Activated CD4-positive, alpha-beta T cell treated with anti-CD3 and anti-CD28 coated beads, Interleukin-2, amount 10 ng/mL, durations not matched to agents 24 days and 14 days (primary cell): ENCODE data around the gene TOR1B. TPM values are rescaled to one million over a fixed set of nuclear protein-coding genes. Genes with fewer than 3 reads are reported as not detected.

Experiments used
- DNase-seq: peaks from one replicate; pipeline ENCODE4 v3.0.0; 2022
- H3K27ac Mint-ChIP-seq: one replicate; pipeline ENCODE4 v1.8.0; 2022; ENCODE audit warnings: mild to moderate bottlenecking, mixed read lengths
- H3K27me3 Mint-ChIP-seq: one replicate; pipeline ENCODE4 v1.8.0; 2022; ENCODE audit warnings: mixed read lengths
- H3K36me3 Mint-ChIP-seq: one replicate; pipeline ENCODE4 v1.8.0; 2022; ENCODE audit warnings: low read depth, mild to moderate bottlenecking, mixed read lengths
- H3K4me1 Mint-ChIP-seq: one replicate; pipeline ENCODE4 v1.8.0; 2021; ENCODE audit warnings: mixed read lengths
- H3K4me3 Mint-ChIP-seq: one replicate; pipeline ENCODE4 v1.8.0; 2022; ENCODE audit warnings: mild to moderate bottlenecking, moderate library complexity, mixed read lengths
- H3K9me3 Mint-ChIP-seq: one replicate; pipeline ENCODE4 v1.8.0; 2021; ENCODE audit warnings: mixed read lengths
- intact Hi-C: fragments of 100-400 bp; cut with micrococcal nuclease; formaldehyde crosslinking; loops from one replicate; pipeline ENCODE4 v1.15.1; 2023
- total RNA-seq: library from RNA; stranded (reverse); gene quantifications from 2 replicates; pipeline ENCODE4 v1.2.3, GENCODE V29; 2022

Gene TOR1B
- total RNA-seq, 1 donor from 2014 or later: 24.1 TPM

GRCh38 chr9:129813661-129814060 lies 10.7 kb downstream of the TOR1B start:
- H3K4me1 Mint-ChIP-seq: peaks cover 4% of the 10 kb centered on the region
- H3K4me3 Mint-ChIP-seq: no peak overlapping the region
- no peaks in the 10 kb centered on the region for H3K9me3 Mint-ChIP-seq
- peaks cover 82% of the 10 kb centered on the region for H3K36me3 Mint-ChIP-seq
- no peak for DNase-seq
- no peaks in the 10 kb centered on the region for H3K27me3 Mint-ChIP-seq
- no peak overlapping the region for H3K27ac Mint-ChIP-seq
- intact Hi-C loops: no loop called here

GRCh38 chr9:129814432-129815223 lies 11.6 kb downstream of the TOR1B start:
- Mint-ChIP-seq H3K36me3 (peaks cover 78% of the 10 kb centered on the region), H3K4me3 (no peak overlapping the region), H3K27me3 (no peaks in the 10 kb centered on the region), H3K27ac (no peak overlapping the region), H3K4me1 (peaks cover 6% of the 10 kb centered on the region), H3K9me3 (no peaks in the 10 kb centered on the region)
- intact Hi-C loops: no loop called here
- no peak for DNase-seq

- Mint-ChIP-seq H3K36me3 (peaks cover 76% of the 10 kb centered on the region), H3K27me3 (no peaks in the 10 kb centered on the region), H3K9me3 (no peaks in the 10 kb centered on the region), H3K27ac (no peak overlapping the region), H3K4me1 (peaks cover 8% of the 10 kb centered on the region), H3K4me3 (no peak overlapping the region)
- no peak for DNase-seq
- intact Hi-C loops: no loop called here
Observed at GRCh38 chr9:129815278-129815677, 12.3 kb downstream of the TOR1B start.

- no peak overlapping the region for H3K4me3 Mint-ChIP-seq
- peaks cover 70% of the 10 kb centered on the region for H3K36me3 Mint-ChIP-seq
- no peaks in the 10 kb centered on the region for H3K27me3 Mint-ChIP-seq
- H3K4me1 Mint-ChIP-seq: peaks cover 9% of the 10 kb centered on the region
- no peak overlapping the region for H3K27ac Mint-ChIP-seq
- no peaks in the 10 kb centered on the region for H3K9me3 Mint-ChIP-seq
- DNase-seq: no peak
- intact Hi-C loops: no loop called here
Observed at GRCh38 chr9:129816501-129817435, 13.8 kb downstream of the TOR1B start.

- DNase-seq: peak; percentile 77
- Mint-ChIP-seq H3K9me3 (no peaks in the 10 kb centered on the region), H3K4me1 (peaks cover 15% of the 10 kb centered on the region), H3K27me3 (no peaks in the 10 kb centered on the region), H3K27ac (peak overlapping the region; percentile 82), H3K36me3 (peaks cover 41% of the 10 kb centered on the region), H3K4me3 (peak overlapping the region; percentile 89)
- intact Hi-C loops: loop anchor here (5.0 kb wide), 1 partner anchor 64 kb away; no protein-coding TSS in a partner anchor
Observed at GRCh38 chr9:129822898-129823541, 20.0 kb downstream of the TOR1B start.

- H3K36me3 Mint-ChIP-seq: peaks cover 39% of the 10 kb centered on the region
- H3K4me1 Mint-ChIP-seq: peaks cover 15% of the 10 kb centered on the region
- DNase-seq: no peak
- peak overlapping the region; percentile 89 for H3K4me3 Mint-ChIP-seq
- H3K27ac Mint-ChIP-seq: peak overlapping the region; percentile 82
- intact Hi-C loops: loop anchor here (5.0 kb wide), 1 partner anchor 64 kb away; no protein-coding TSS in a partner anchor
- H3K9me3 Mint-ChIP-seq: no peaks in the 10 kb centered on the region
- no peaks in the 10 kb centered on the region for H3K27me3 Mint-ChIP-seq
Observed at GRCh38 chr9:129823542-129823934, 20.6 kb downstream of the TOR1B start.

GRCh38 chr9:129823935-129824601 lies 21.1 kb downstream of the TOR1B start, which contains the start of gene TOR1A:
TSS of gene TOR1A (minus strand) at chr9:129824136. CDS start at chr9:129824085, 51 bp downstream.
- Mint-ChIP-seq H3K27me3 (no peaks in the 10 kb centered on the region), H3K9me3 (no peaks in the 10 kb centered on the region), H3K36me3 (peaks cover 39% of the 10 kb centered on the region), H3K4me3 (peak within 1 kb of the TSS; percentile 89), H3K4me1 (peaks cover 14% of the 10 kb centered on the region), H3K27ac (peak within 1 kb of the TSS; percentile 82)
- peak; percentile 98 for DNase-seq
- intact Hi-C loops: loop anchor here (1.0 to 5.0 kb wide), 3 partner anchors 11 to 63 kb away; partner anchors contain the start of genes C9orf78, TOR1B and USP20

- H3K4me1 Mint-ChIP-seq: peaks cover 10% of the 10 kb centered on the region
- no peak for DNase-seq
- H3K27me3 Mint-ChIP-seq: no peaks in the 10 kb centered on the region
- no peaks in the 10 kb centered on the region for H3K9me3 Mint-ChIP-seq
- peaks cover 50% of the 10 kb centered on the region for H3K36me3 Mint-ChIP-seq
- intact Hi-C loops: no loop called here
- H3K4me3 Mint-ChIP-seq: no peak overlapping the region
- no peak overlapping the region for H3K27ac Mint-ChIP-seq
Observed at GRCh38 chr9:129826344-129826743, 23.4 kb downstream of the TOR1B start.

GRCh38 chr9:129826759-129827158 lies 23.8 kb downstream of the TOR1B start:
- Mint-ChIP-seq H3K4me3 (no peak overlapping the region), H3K4me1 (peaks cover 10% of the 10 kb centered on the region), H3K36me3 (peaks cover 51% of the 10 kb centered on the region), H3K27ac (no peak overlapping the region), H3K9me3 (no peaks in the 10 kb centered on the region), H3K27me3 (no peaks in the 10 kb centered on the region)
- no peak for DNase-seq
- intact Hi-C loops: no loop called here

- Mint-ChIP-seq H3K9me3 (no peaks in the 10 kb centered on the region), H3K27me3 (no peaks in the 10 kb centered on the region), H3K4me3 (no peak overlapping the region), H3K36me3 (peaks cover 48% of the 10 kb centered on the region), H3K27ac (no peak overlapping the region), H3K4me1 (peaks cover under 1% of the 10 kb centered on the region)
- no peak for DNase-seq
- intact Hi-C loops: no loop called here
Observed at GRCh38 chr9:129828051-129828450, 25.1 kb downstream of the TOR1B start.

GRCh38 chr9:129828969-129829368 lies 26.0 kb downstream of the TOR1B start:
- H3K36me3 Mint-ChIP-seq: peaks cover 53% of the 10 kb centered on the region

GRCh38 chr9:129832982-129833381 lies 30.0 kb downstream of the TOR1B start:
- no peak for DNase-seq
- Mint-ChIP-seq H3K4me3 (peak overlapping the region; percentile 93), H3K9me3 (no peaks in the 10 kb centered on the region), H3K36me3 (peaks cover 55% of the 10 kb centered on the region), H3K27me3 (no peaks in the 10 kb centered on the region), H3K27ac (peak overlapping the region; percentile 65), H3K4me1 (peaks cover 32% of the 10 kb centered on the region)
- intact Hi-C loops: no loop called here

More at GRCh38 chr9:129828969-129829368, 26.0 kb downstream of the TOR1B start:
- peaks cover 7% of the 10 kb centered on the region for H3K4me1 Mint-ChIP-seq
- no peak overlapping the region for H3K4me3 Mint-ChIP-seq
- no peaks in the 10 kb centered on the region for H3K27me3 Mint-ChIP-seq
- H3K9me3 Mint-ChIP-seq: no peaks in the 10 kb centered on the region
- intact Hi-C loops: no loop called here
- DNase-seq: no peak
- H3K27ac Mint-ChIP-seq: no peak overlapping the region
